WTC11 (cell line): Measurements from ENCODE around the gene WLS. TPM values are rescaled to one million over a fixed set of nuclear protein-coding genes. Genes with fewer than 3 reads are reported as not detected.

Experiments used
- ATAC-seq: fragments of 200-7000 bp; cut with Tn5 transposase; 2 replicates; pipeline ENCODE4 v1.10.0; 2021; ENCODE audit warnings: mild to moderate bottlenecking, moderate library complexity
- CTCF ChIA-PET: fragments of 300-600 bp; sonication (Branson Sonifier 250); formaldehyde crosslinking; loops from one replicate; lab custom pipeline; 2021; ENCODE audit warnings: antibody characterized with exemption; lab: Charles Lee
- POLR2A ChIA-PET: fragments of 350-600 bp; sonication (Branson Sonifier 250); formaldehyde crosslinking; loops from one replicate; lab custom pipeline; 2021; ENCODE audit warnings: antibody characterized with exemption; lab: Charles Lee
- DNase-seq: peaks from one replicate; pipeline ENCODE4 v3.0.0; 2021; ENCODE audit warnings: low spot score
- H3K27ac Mint-ChIP-seq: 2 replicates; pipeline ENCODE4 v1.8.0; 2021; ENCODE audit warnings: mixed read lengths
- H3K27me3 Mint-ChIP-seq: 2 replicates; pipeline ENCODE4 v1.8.0; 2021; ENCODE audit warnings: low read depth, mild to moderate bottlenecking, moderate library complexity, mixed read lengths
- H3K36me3 Mint-ChIP-seq: 2 replicates; pipeline ENCODE4 v1.8.0; 2021; ENCODE audit warnings: mixed read lengths
- H3K4me1 Mint-ChIP-seq: 2 replicates; pipeline ENCODE4 v1.8.0; 2022; ENCODE audit warnings: mixed read lengths
- H3K4me3 Mint-ChIP-seq: 2 replicates; pipeline ENCODE4 v1.8.0; 2021; ENCODE audit warnings: mild to moderate bottlenecking, moderate library complexity, mixed read lengths
- H3K9me3 Mint-ChIP-seq: 2 replicates; pipeline ENCODE4 v1.8.0; 2021; ENCODE audit warnings: mixed read lengths
- E2F5 ChIP-seq: sonication (generic); formaldehyde crosslinking; IDR thresholded peaks from 2 replicates; pipeline ENCODE4 v1.8.1; 2022; ENCODE audit warnings: mild to moderate bottlenecking, moderate library complexity, missing genetic modification reagents
- FOXP4 ChIP-seq: sonication (generic); formaldehyde crosslinking; IDR thresholded peaks from 2 replicates; pipeline ENCODE4 v1.8.0; 2022; ENCODE audit warnings: mild to moderate bottlenecking, missing genetic modification reagents
- HMGA2 ChIP-seq: fragments of 250-450 bp; sonication (Bioruptor Pico); IDR thresholded peaks from 2 replicates; pipeline ENCODE4 v1.4.0; 2021; ENCODE audit warnings: mild to moderate bottlenecking, moderate library complexity
- IRF1 ChIP-seq: sonication (generic); formaldehyde crosslinking; IDR thresholded peaks from 2 replicates; pipeline ENCODE4 v1.8.0; 2023; ENCODE audit warnings: missing genetic modification reagents
- JAZF1 ChIP-seq: fragments of 250-450 bp; sonication (Bioruptor Pico); IDR thresholded peaks from 2 replicates; pipeline ENCODE4 v1.9.0; 2021; ENCODE audit warnings: moderate library complexity, mild to moderate bottlenecking, inconsistent platforms
- MAX ChIP-seq: sonication (generic); formaldehyde crosslinking; IDR thresholded peaks from 2 replicates; pipeline ENCODE4 v1.8.0; 2022; ENCODE audit warnings: mild to moderate bottlenecking, missing genetic modification reagents
- MXD4 ChIP-seq: fragments of 250-450 bp; sonication (Bioruptor Pico); IDR thresholded peaks from 2 replicates; pipeline ENCODE4 v1.8.0; 2021; ENCODE audit warnings: mild to moderate bottlenecking, moderate library complexity, borderline replicate concordance
- SP1 ChIP-seq: sonication (generic); formaldehyde crosslinking; conservative IDR thresholded peaks from 2 replicates; pipeline ENCODE4 v1.8.1; 2022; ENCODE audit warnings: missing genetic modification reagents
- TEAD1 ChIP-seq: sonication (generic); formaldehyde crosslinking; IDR thresholded peaks from 2 replicates; pipeline ENCODE4 v1.8.0; 2022; ENCODE audit warnings: mild to moderate bottlenecking, missing genetic modification reagents
- TP53 ChIP-seq: sonication (generic); formaldehyde crosslinking; IDR thresholded peaks from 2 replicates; pipeline ENCODE4 v1.8.1; 2023; ENCODE audit warnings: mild to moderate bottlenecking, missing genetic modification reagents
- USF1 ChIP-seq: sonication (generic); formaldehyde crosslinking; IDR thresholded peaks from 2 replicates; pipeline ENCODE4 v1.8.0; 2022; ENCODE audit warnings: mild to moderate bottlenecking, missing genetic modification reagents
- ZBTB21 ChIP-seq: sonication (generic); formaldehyde crosslinking; IDR thresholded peaks from 2 replicates; pipeline ENCODE4 v1.8.1; 2023; ENCODE audit warnings: mild to moderate bottlenecking, missing genetic modification reagents, borderline replicate concordance
- ZBTB43 ChIP-seq: sonication (generic); formaldehyde crosslinking; IDR thresholded peaks from 2 replicates; pipeline ENCODE4 v1.8.1; 2023; ENCODE audit warnings: mild to moderate bottlenecking, missing genetic modification reagents
- ZNF138 ChIP-seq: sonication (generic); formaldehyde crosslinking; conservative IDR thresholded peaks from 2 replicates; pipeline ENCODE4 v1.8.1; 2022; ENCODE audit warnings: mild to moderate bottlenecking, moderate library complexity, missing genetic modification reagents
- ZNF263 ChIP-seq: sonication (generic); formaldehyde crosslinking; IDR thresholded peaks from 2 replicates; pipeline ENCODE4 v1.8.1; 2022; ENCODE audit warnings: low read depth, mild to moderate bottlenecking, moderate library complexity, missing genetic modification reagents
- ZNF396 ChIP-seq: fragments of 250-450 bp; sonication (Bioruptor Pico); IDR thresholded peaks from 2 replicates; pipeline ENCODE4 v1.8.0; 2021; ENCODE audit warnings: mild to moderate bottlenecking, moderate library complexity, borderline replicate concordance
- ZNF512 ChIP-seq: sonication (generic); formaldehyde crosslinking; IDR thresholded peaks from 2 replicates; pipeline ENCODE4 v1.8.1; 2022; ENCODE audit warnings: missing genetic modification reagents, borderline replicate concordance
- ZSCAN18 ChIP-seq: fragments of 250-450 bp; sonication (Bioruptor Pico); IDR thresholded peaks from 2 replicates; pipeline ENCODE4 v2.1.2; 2022; ENCODE audit warnings: mild to moderate bottlenecking, moderate library complexity
- total RNA-seq: library from RNA; stranded (reverse); gene quantifications from 3 replicates; pipeline ENCODE4 v1.2.3, GENCODE V29; 2021

Gene WLS
- total RNA-seq, 1 experiment from 2014 or later = 4.5 TPM

GRCh38 chr1:68217060-68217554, 15.2 kb downstream of the WLS start (continued):
- TF ChIP-seq ZBTB43 (CRISPR knock-in tag) (no peak), E2F5 (CRISPR knock-in tag) (no peak), MXD4 (CRISPR knock-in tag) (no peak)

GRCh38 chr1:68216089-68216772, 16.1 kb downstream of the WLS start:
- DNase-seq (no peak), ATAC-seq (no peak)
- no peak overlapping the region for H3K27ac Mint-ChIP-seq
- H3K27me3 Mint-ChIP-seq = no peaks in the 10 kb centered on the region
- ChIA-PET POLR2A (no interaction called here), CTCF (no interaction called here)
- H3K4me3 Mint-ChIP-seq = no peak overlapping the region
- H3K9me3 Mint-ChIP-seq = no peaks in the 10 kb centered on the region; the same call in 1 of the 2 replicates
- TF ChIP-seq TEAD1 (CRISPR knock-in tag) = no peak
- peaks cover 21% of the 10 kb centered on the region for H3K4me1 Mint-ChIP-seq
- H3K36me3 Mint-ChIP-seq = no peaks in the 10 kb centered on the region

- Mint-ChIP-seq H3K4me1 (peaks cover 17% of the 10 kb centered on the region), H3K4me3 (no peak overlapping the region), H3K27ac (no peak overlapping the region), H3K9me3 (no peaks in the 10 kb centered on the region; the same call in 1 of the 2 replicates)
- no peak for ATAC-seq
- DNase-seq = no peak
- CTCF ChIA-PET = interaction anchor here (1.7 kb wide), 1 partner anchor 106 kb away, joined by 4 read pairs; no protein-coding TSS in a partner anchor
- POLR2A ChIA-PET = no interaction called here
- no peak for TF ChIP-seq USF1 (CRISPR knock-in tag)
- no peak for TF ChIP-seq MXD4 (CRISPR knock-in tag)
- TF ChIP-seq ZSCAN18 (CRISPR knock-in tag) = no peak
- TF ChIP-seq ZBTB21 (CRISPR knock-in tag) = no peak
- no peak for TF ChIP-seq ZNF138 (CRISPR knock-in tag)
- no peak for TF ChIP-seq IRF1 (CRISPR knock-in tag)
- no peak for TF ChIP-seq MAX (CRISPR knock-in tag)
- no peak for TF ChIP-seq ZNF396 (CRISPR knock-in tag)
- TF ChIP-seq, all 79 proteins: peak for 0
- Mint-ChIP-seq H3K36me3 (no peaks in the 10 kb centered on the region), H3K27me3 (no peaks in the 10 kb centered on the region)
Observed at GRCh38 chr1:68213843-68214242, 18.5 kb downstream of the WLS start.

GRCh38 chr1:68211761-68212380, 20.5 kb downstream of the WLS start:
- no peak overlapping the region for H3K27ac Mint-ChIP-seq
- H3K36me3 Mint-ChIP-seq = no peaks in the 10 kb centered on the region
- peaks cover 12% of the 10 kb centered on the region for H3K4me1 Mint-ChIP-seq
- H3K4me3 Mint-ChIP-seq = no peak overlapping the region
- no peaks in the 10 kb centered on the region for H3K27me3 Mint-ChIP-seq
- no peaks in the 10 kb centered on the region; the same call in 1 of the 2 replicates for H3K9me3 Mint-ChIP-seq
- DNase-seq = no peak
- no peak for TF ChIP-seq FOXP4 (CRISPR knock-in tag)
- no peak for TF ChIP-seq HMGA2 (CRISPR knock-in tag)
- TF ChIP-seq SP1 (CRISPR knock-in tag) = no peak
- no peak for TF ChIP-seq ZNF263 (CRISPR knock-in tag)
- no peak for TF ChIP-seq JAZF1 (CRISPR knock-in tag)
- TF ChIP-seq TP53 (CRISPR knock-in tag) = no peak
- TF ChIP-seq ZNF512 (CRISPR knock-in tag) = no peak
- ATAC-seq = no peak
- ChIA-PET POLR2A (no interaction called here), CTCF (no interaction called here)
